Endodermal cell (in vitro differentiated cells): ENCODE measurements around the gene DCLRE1A. TPM values are rescaled to one million over a fixed set of nuclear protein-coding genes. Genes with fewer than 3 reads are reported as not detected.

Experiments
- DNase-seq: peaks from one replicate; pipeline ENCODE4 v3.0.0-alpha.2; 2017
- H3K27ac ChIP-seq: 2 replicates; pipeline ENCODE4 v1.5.1; 2013; ENCODE audit warnings: mild to moderate bottlenecking, low read depth, low read length, moderate library complexity
- H3K27me3 ChIP-seq: 2 replicates; pipeline ENCODE4 v1.6.1; 2013; ENCODE audit warnings: mild to moderate bottlenecking, low read length, moderate library complexity; ENCODE audit not compliant: insufficient read depth, control insufficient read depth, poor library complexity, severe bottlenecking
- H3K36me3 ChIP-seq: 2 replicates; pipeline ENCODE4 v1.7.0; 2013; ENCODE audit warnings: mild to moderate bottlenecking, low read length, moderate library complexity; ENCODE audit not compliant: control insufficient read depth, insufficient read depth
- H3K4me1 ChIP-seq: one replicate; pipeline ENCODE4 v1.7.0; 2013; ENCODE audit warnings: low read length; ENCODE audit not compliant: control insufficient read depth, insufficient read depth
- H3K4me3 ChIP-seq: 2 replicates; pipeline ENCODE4 v1.5.1; 2013; ENCODE audit warnings: mild to moderate bottlenecking, low read length, moderate library complexity
- H3K9ac ChIP-seq: 2 replicates; pipeline ENCODE4 v1.6.1; 2013; ENCODE audit warnings: mild to moderate bottlenecking, low read length, moderate library complexity; ENCODE audit not compliant: poor library complexity, severe bottlenecking; ENCODE audit errors: extremely low read depth
- H3K9me3 ChIP-seq: 2 replicates; pipeline ENCODE4 v1.6.1; 2013; ENCODE audit warnings: mild to moderate bottlenecking, low read length, moderate library complexity; ENCODE audit not compliant: control insufficient read depth
- H3K27ac Mint-ChIP-seq: 2 replicates; pipeline ENCODE4 v1.8.0; 2020; ENCODE audit warnings: mixed read lengths
- H3K27me3 Mint-ChIP-seq: 2 replicates; pipeline ENCODE4 v1.8.0; 2021; ENCODE audit warnings: mild to moderate bottlenecking, mixed read lengths; ENCODE audit not compliant: insufficient read depth
- H3K36me3 Mint-ChIP-seq: 2 replicates; pipeline ENCODE4 v1.8.0; 2020; ENCODE audit warnings: low read depth, mixed read lengths
- H3K4me1 Mint-ChIP-seq: 2 replicates; pipeline ENCODE4 v1.8.0; 2020; ENCODE audit warnings: mixed read lengths
- H3K4me3 Mint-ChIP-seq: 2 replicates; pipeline ENCODE4 v1.8.0; 2020; ENCODE audit warnings: mild to moderate bottlenecking, moderate library complexity, mixed read lengths
- H3K9me3 Mint-ChIP-seq: 2 replicates; pipeline ENCODE4 v1.8.0; 2020; ENCODE audit warnings: mild to moderate bottlenecking, mixed read lengths
- CTCF ChIP-seq: fragments of 200-600 bp; sonication (generic); conservative IDR thresholded peaks from 2 replicates; pipeline ENCODE4 v1.5.0; 2021; ENCODE audit warnings: antibody characterized with exemption, mild to moderate bottlenecking
- WGBS, 2 experiments: methylation state at CpG; one replicate each; pipeline versions ENCODE4 v1.1.5 to v1.1.7; 2013; ENCODE audit warnings: missing lambda C conversion rate in 2 of 2, mixed read lengths in 1 of 2; ENCODE audit not compliant: insufficient coverage in 1 of 2, insufficient read length in 1 of 2; 5-methylcytosine and 5-hydroxymethylcytosine counted together
- total RNA-seq, 2 donors: library from RNA; stranded (reverse); fragmentation: NEBNext Ultra II Directional in 1 of 2; extraction: Animal tissue kit (Norgen Biotek cat#: 25700) in 1 of 2; gene quantifications; 2 replicates in 1 of 2; 3 replicates in 1 of 2; pipeline ENCODE4 v1.2.1, GENCODE V29; 2021

The DCLRE1A gene
- total RNA-seq, 2 donors from 2014 or later, result 9.6 to 17.8 TPM

GRCh38 chr10:113879691-113880090, 25.8 kb upstream of the DCLRE1A start:
- TF ChIP-seq CTCF, result no peak
- H3K36me3 Mint-ChIP-seq, result peaks cover 30% of the 10 kb centered on the region
- no peaks in the 10 kb centered on the region for H3K27me3 Mint-ChIP-seq
- 100% methylated on average over 2 of the region's 2 CpGs; no CpG with 5 or more reads in 1 of the 2 experiments for WGBS, 2 experiments
- H3K9me3 Mint-ChIP-seq, result no peaks in the 10 kb centered on the region
- no peaks in the 10 kb centered on the region for H3K27me3 ChIP-seq
- H3K4me1 Mint-ChIP-seq, result no peaks in the 10 kb centered on the region
- no peak overlapping the region for H3K27ac Mint-ChIP-seq
- no peak overlapping the region for H3K4me3 ChIP-seq
- H3K36me3 ChIP-seq, result peaks cover 63% of the 10 kb centered on the region
- no peak overlapping the region for H3K4me3 Mint-ChIP-seq
- H3K27ac ChIP-seq, result no peak overlapping the region
- H3K4me1 ChIP-seq, result no peaks in the 10 kb centered on the region
- H3K9me3 ChIP-seq, result no peaks in the 10 kb centered on the region
- DNase-seq, result no peak
- H3K9ac ChIP-seq, result no peak overlapping the region

GRCh38 chr10:113876461-113876860, 22.6 kb upstream of the DCLRE1A start:
- H3K4me3 Mint-ChIP-seq, result no peak overlapping the region
- peaks cover 25% of the 10 kb centered on the region for H3K36me3 Mint-ChIP-seq
- no peaks in the 10 kb centered on the region for H3K27me3 ChIP-seq
- H3K4me3 ChIP-seq, result no peak overlapping the region
- no peak for DNase-seq
- H3K36me3 ChIP-seq, result peaks cover 50% of the 10 kb centered on the region
- H3K4me1 ChIP-seq, result no peaks in the 10 kb centered on the region
- no peaks in the 10 kb centered on the region for H3K27me3 Mint-ChIP-seq
- WGBS, 2 experiments, result 96 to 100% methylated on average over 1 to 3 of the region's 3 CpGs
- H3K27ac Mint-ChIP-seq, result no peak overlapping the region
- H3K9me3 ChIP-seq, result peaks cover 16% of the 10 kb centered on the region
- no peak overlapping the region for H3K9ac ChIP-seq
- peaks cover 8% of the 10 kb centered on the region for H3K9me3 Mint-ChIP-seq
- no peaks in the 10 kb centered on the region for H3K4me1 Mint-ChIP-seq
- TF ChIP-seq CTCF, result no peak
- no peak overlapping the region for H3K27ac ChIP-seq

- H3K4me3 Mint-ChIP-seq, result no peak overlapping the region
- Histone ChIP-seq H3K4me3 (no peak overlapping the region), H3K27ac (no peak overlapping the region), H3K9ac (no peak overlapping the region), H3K4me1 (no peaks in the 10 kb centered on the region), H3K27me3 (no peaks in the 10 kb centered on the region), H3K9me3 (peaks cover 17% of the 10 kb centered on the region), H3K36me3 (peaks cover 43% of the 10 kb centered on the region)
- no peak for TF ChIP-seq CTCF
- DNase-seq, result no peak
- no peak overlapping the region for H3K27ac Mint-ChIP-seq
- H3K9me3 Mint-ChIP-seq, result peaks cover 8% of the 10 kb centered on the region
- WGBS, 2 experiments, result 88% methylated on average over 1 of the region's 1 CpG; no CpG with 5 or more reads in 1 of the 2 experiments
- H3K4me1 Mint-ChIP-seq, result no peaks in the 10 kb centered on the region
- H3K36me3 Mint-ChIP-seq, result peaks cover 25% of the 10 kb centered on the region
- H3K27me3 Mint-ChIP-seq, result no peaks in the 10 kb centered on the region
These were observed 21.3 kb upstream of the DCLRE1A start for GRCh38 chr10:113875212-113875611.
